ENCODE measurements around the gene SPRY4. TPM values are rescaled to one million over a fixed set of nuclear protein-coding genes. Genes with fewer than 3 reads are reported as not detected.
A peak's percentile ranks its signal among the peaks of the same experiment; 100 is the strongest.

SPRY4 gene
- total and polyA plus RNA-seq, 2 of the 13 experiments (the other 11 are each of a cell fraction or from before 2014, with no cell fraction given), result 8.9 to 17.8 TPM

DNA sequence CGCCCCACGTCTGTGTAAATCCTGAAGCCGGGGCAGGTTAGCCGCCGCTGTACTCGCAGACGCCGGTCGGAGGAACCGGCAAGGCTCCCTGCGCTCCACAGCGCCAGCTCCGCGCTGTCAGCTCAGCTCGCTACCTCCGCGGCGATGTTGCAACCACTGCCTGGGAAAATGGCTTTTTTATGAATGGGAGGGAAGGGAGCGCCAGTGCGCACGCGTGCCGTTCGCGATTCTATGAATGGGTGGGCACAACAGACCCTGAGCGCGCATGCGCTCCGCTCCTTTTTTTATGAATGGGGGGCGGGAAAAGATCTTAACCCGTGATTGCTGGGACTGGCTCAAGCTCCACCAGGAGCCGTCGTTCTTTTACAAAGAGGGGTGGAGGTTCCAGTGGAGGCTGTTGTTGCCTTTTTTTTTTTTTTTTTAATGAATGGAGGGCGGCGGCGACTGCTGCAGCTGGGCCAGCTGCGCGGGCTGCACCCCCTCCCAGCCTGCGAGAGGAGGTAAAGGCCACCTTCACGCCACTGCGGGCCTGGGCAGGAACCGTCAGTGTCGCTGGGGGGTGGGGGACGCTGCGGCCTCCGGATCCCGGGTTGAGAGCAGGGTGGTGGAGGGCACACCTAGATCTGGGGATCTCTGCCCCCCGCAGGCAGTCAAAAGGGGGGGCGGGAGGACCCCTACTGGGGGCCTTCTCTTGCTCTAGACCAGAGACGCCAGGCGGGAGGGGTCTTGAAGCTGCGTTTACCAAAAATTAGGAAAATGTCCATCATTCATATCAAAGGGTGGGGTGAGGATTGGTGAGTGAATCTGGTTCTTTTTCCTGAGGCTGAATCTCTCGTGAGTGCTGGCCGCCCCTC is at the start of gene SPRY4 (continued):
- peak; percentile 32; the same call in 1 of the 2 replicates for TF ChIP-seq TRAFD1 (CRISPR knock-in tag; IDR thresholded peaks at IDR 0.05; ENCODE audit: borderline replicate concordance)
- TF ChIP-seq TCF7 (IDR thresholded peaks at IDR 0.05; ENCODE audit: low read depth), result no peak
- TF ChIP-seq ZSCAN9 (CRISPR knock-in tag; IDR thresholded peaks at IDR 0.05; ENCODE audit: borderline replicate concordance), result peak; percentile 23; the same call in 1 of the 2 replicates
- peak; percentile 67; the same call in 1 of the 2 replicates for TF ChIP-seq KLF6 (CRISPR knock-in tag; IDR thresholded peaks at IDR 0.05)
- TF ChIP-seq PHF20 (CRISPR knock-in tag; IDR thresholded peaks at IDR 0.05), result peak; percentile 28
- TF ChIP-seq HNRNPUL1 (IDR thresholded peaks at IDR 0.05; ENCODE audit: low read depth, low read length), result no peak
- TF ChIP-seq ZNF83 (CRISPR knock-in tag; IDR thresholded peaks at IDR 0.05; ENCODE audit: borderline replicate concordance), result no peak
- TF ChIP-seq REPIN1 (CRISPR knock-in tag; IDR thresholded peaks at IDR 0.05; ENCODE audit: borderline replicate concordance, low read depth), result peak; percentile 83; the same call in 1 of the 2 replicates
- TF ChIP-seq BRCA1 (CRISPR knock-in tag; IDR thresholded peaks at IDR 0.05), result no peak
- no peak for TF ChIP-seq FOXP1 (IDR thresholded peaks at IDR 0.05)
- TF ChIP-seq FOXP1 (CRISPR knock-in tag; IDR thresholded peaks at IDR 0.05), result no peak
- TF ChIP-seq SAP130 (CRISPR knock-in tag; IDR thresholded peaks at IDR 0.05; ENCODE audit: low read depth), result peak; percentile 93
- no peak; the same call in 1 of the 2 replicates for TF ChIP-seq HOXA5 (CRISPR knock-in tag; IDR thresholded peaks at IDR 0.05)
- TF ChIP-seq ZNF619 (CRISPR knock-in tag; IDR thresholded peaks at IDR 0.05), result no peak
- no peak for TF ChIP-seq SOX6 (IDR thresholded peaks at IDR 0.05)
- TF ChIP-seq SOX6 (CRISPR knock-in tag; IDR thresholded peaks at IDR 0.05), result peak; percentile 31; the same call in 1 of the 2 replicates
- no peak; the same call in 1 of the 2 replicates for TF ChIP-seq HMG20B (CRISPR knock-in tag; conservative IDR thresholded peaks at IDR 0.05)
- TF ChIP-seq BORCS8-MEF2B (CRISPR knock-in tag; IDR thresholded peaks at IDR 0.05), result peak; percentile 70; the same call in 1 of the 2 replicates
- TF ChIP-seq AGO1 (IDR thresholded peaks at IDR 0.05; ENCODE audit: low read depth, low read length, poor library complexity, severe bottlenecking), result peak; percentile 28
- TF ChIP-seq ZNF18 (CRISPR knock-in tag; IDR thresholded peaks at IDR 0.05; ENCODE audit: insufficient replicate concordance), result peak; percentile 78
- peak; percentile 42; the same call in 1 of the 2 replicates for TF ChIP-seq ZNF607 (CRISPR knock-in tag; IDR thresholded peaks at IDR 0.05; ENCODE audit: borderline replicate concordance)
- no peak for TF ChIP-seq MEIS1 (CRISPR knock-in tag; IDR thresholded peaks at IDR 0.05; ENCODE audit: borderline replicate concordance)
- TF ChIP-seq ATF1 (CRISPR knock-in tag; IDR thresholded peaks at IDR 0.05), result no peak
- no peak for TF ChIP-seq ARID3A (IDR thresholded peaks at IDR 0.05; ENCODE audit: low read depth, low read length)
- TF ChIP-seq ZNF335 (CRISPR knock-in tag; IDR thresholded peaks at IDR 0.05), result peak; percentile 41; the same call in 1 of the 2 replicates
- peak; percentile 87; the same call in 1 of the 2 replicates for TF ChIP-seq KLF11 (CRISPR knock-in tag; IDR thresholded peaks at IDR 0.05)
- 0 out of 2 replicates have a peak, but pooled peaks have one; percentile 17 for TF ChIP-seq ZBTB7A (CRISPR knock-in tag; IDR thresholded peaks at IDR 0.05)

All from HepG2 (cell line).